ENCODE measurements around the gene TBL1XR1. TPM values are rescaled to one million over a fixed set of nuclear protein-coding genes. Genes with fewer than 3 reads are reported as not detected.
A peak's percentile ranks its signal among the peaks of the same experiment; 100 is the strongest.

The TBL1XR1 gene
- total and polyA plus RNA-seq, 2 donors (not counting 3 experiments of a cell fraction or from before 2014, with no cell fraction given) = 26.9 to 146 TPM

DNA sequence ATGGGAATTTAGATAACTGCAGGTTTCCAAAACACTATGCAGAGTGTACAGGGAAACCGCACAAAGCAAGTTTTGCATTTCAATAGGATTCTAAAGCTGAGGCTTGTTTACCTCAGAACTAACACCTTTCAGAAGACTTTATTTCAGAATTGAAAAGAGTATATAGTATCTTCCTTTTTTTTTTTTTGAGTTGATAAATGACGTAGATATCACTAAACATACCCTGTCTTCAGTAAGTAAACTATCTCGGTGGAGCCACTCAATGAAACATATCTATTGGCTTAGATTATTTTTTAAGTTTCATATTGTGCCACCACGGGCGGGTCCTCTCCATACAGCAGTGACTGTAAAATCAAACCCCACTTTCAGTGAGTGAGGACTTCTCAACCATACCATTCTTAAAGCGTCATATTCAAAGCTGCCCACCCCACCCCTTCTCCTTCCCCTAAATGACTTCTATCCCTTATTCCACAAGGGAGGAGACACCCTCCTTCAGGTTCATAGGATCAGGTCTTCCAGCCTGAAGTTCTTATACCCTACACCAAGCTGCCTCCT is 2.0 kb upstream of the TBL1XR1 start:
- H3K27ac ChIP-seq (ENCODE audit: insufficient read depth, low read depth, low read length) = peak overlapping the region; percentile 38
- POLR2A ChIA-PET = no interaction called here
- FAIRE-seq = no peak

More for the DNA sequence above, 2.0 kb upstream of the TBL1XR1 start:
- dilution Hi-C loops (cut with MboI; ENCODE audit: extremely low pct_ligation_motif_present, low sequenced_read_pairs) = no loop called here
- Histone ChIP-seq H3K9ac (replicated peaks; ENCODE audit: extremely low read depth, insufficient read depth, low read length) (no peak overlapping the region), H3K4me3 (replicated peaks in 1 of 3; ENCODE audit: insufficient read depth in 1 of 3, low read depth in 1 of 3, low read length in 3 of 3) (no peak overlapping the region), H4K20me1 (replicated peaks; ENCODE audit: control insufficient read depth, extremely low read depth, insufficient read depth, low read length) (no peaks in the 10 kb centered on the region), H3K4me1 (ENCODE audit: control insufficient read depth, extremely low read depth, insufficient read depth, low read length) (peaks cover 26% of the 10 kb centered on the region), H3K27me3 (ENCODE audit: control insufficient read depth in 2 of 2, insufficient read depth in 2 of 2, low read length in 2 of 2) (no peaks in the 10 kb centered on the region), H3K9me3 (replicated peaks; ENCODE audit: control insufficient read depth, insufficient read depth, low read length) (no peaks in the 10 kb centered on the region), H3K4me2 (ENCODE audit: insufficient read depth, low read length) (peak overlapping the region; percentile 96), H2AFZ (ENCODE audit: low read depth, low read length) (peak overlapping the region; percentile 55), H3K79me2 (ENCODE audit: control insufficient read depth, insufficient read depth, low read length) (peaks cover 26% of the 10 kb centered on the region), H3K36me3 (ENCODE audit: control insufficient read depth in 2 of 2, extremely low read depth in 1 of 2, insufficient read depth in 2 of 2, low read length in 2 of 2) (no peaks in the 10 kb centered on the region), H3K9me1 (replicated peaks; ENCODE audit: control insufficient read depth, extremely low read depth, insufficient read depth, low read length) (no peaks in the 10 kb centered on the region)
- intact Hi-C loops (cut with micrococcal nuclease) = loop anchor here (2.0 to 10.0 kb wide), 7 partner anchors 233 to 1126 kb away; no protein-coding TSS in a partner anchor
- CTCF ChIA-PET = interaction anchor here (0.8 to 5.2 kb wide), 3 partner anchors 105 to 160 kb away, joined by 4 to 76 read pairs (median 11); no protein-coding TSS in a partner anchor
- no peak for DNase-seq (ENCODE audit: low read depth, low spot score)
- TF ChIP-seq GATA2 (IDR thresholded peaks at IDR 0.05; ENCODE audit: insufficient read depth, insufficient read length, low read depth, low read length) (no peak), CTCF (IDR thresholded peaks at IDR 0.05; ENCODE audit: extremely low read depth in 1 of 2, insufficient read depth in 1 of 2, low read depth in 1 of 2, low read length in 2 of 2) (no peak), POLR2AphosphoS5 (IDR thresholded peaks at IDR 0.05; ENCODE audit: insufficient read depth, low read depth, low read length) (no peak), FOS (IDR thresholded peaks at IDR 0.05; ENCODE audit: borderline replicate concordance, insufficient read depth, low read length) (no peak)
- BruUV-seq (replicated peaks) = no TSS peak

Measured in endothelial cell of umbilical vein (primary cell).